ENCODE measurements around the gene FBXO2.

Gene FBXO2

GRCh38 chr1:11652203-11652780 lies 1.9 kb downstream of the FBXO2 start:
- H3K4me2 ChIP-seq (ENCODE audit: insufficient read depth, low read length) = no peak overlapping the region
- no peaks in the 10 kb centered on the region; the same call in 1 of the 2 replicates for H4K20me1 ChIP-seq (ENCODE audit: insufficient read depth, low read length)
- no peaks in the 10 kb centered on the region for H3K36me3 ChIP-seq (ENCODE audit: insufficient read depth, low read length)
- ATAC-seq (ENCODE audit: insufficient read depth, low read depth) (no peak), DNase-seq (no peak)
- H3K9me3 ChIP-seq (ENCODE audit: insufficient read depth, low read length, severe bottlenecking) = no peaks in the 10 kb centered on the region
- no peak overlapping the region for H2AFZ ChIP-seq (ENCODE audit: low read depth, low read length)
- H3K9ac ChIP-seq (ENCODE audit: low read depth, low read length) = no peak overlapping the region
- H3K79me2 ChIP-seq (ENCODE audit: insufficient read depth, low read length) = no peaks in the 10 kb centered on the region
- H3K4me3 ChIP-seq (ENCODE audit: low read depth in 1 of 2, low read length in 2 of 2) = no peak overlapping the region
- H3K27me3 ChIP-seq (ENCODE audit: insufficient read depth, low read length, poor library complexity) = no peaks in the 10 kb centered on the region
- TF ChIP-seq EZH2 (IDR thresholded peaks at IDR 0.05; ENCODE audit: borderline replicate concordance, low read depth, low read length, severe bottlenecking) (no peak), CTCF (IDR thresholded peaks at IDR 0.05; ENCODE audit: borderline replicate concordance, extremely low read depth, low read length, poor library complexity, severe bottlenecking) (no peak)
- no peak overlapping the region for H3K27ac ChIP-seq (ENCODE audit: low read length)
- peaks cover 9% of the 10 kb centered on the region for H3K4me1 ChIP-seq (ENCODE audit: insufficient read depth, low read length)

- H4K20me1 ChIP-seq (ENCODE audit: insufficient read depth, low read length) = no peaks in the 10 kb centered on the region; the same call in 1 of the 2 replicates
- no peaks in the 10 kb centered on the region for H3K9me3 ChIP-seq (ENCODE audit: insufficient read depth, low read length, severe bottlenecking)
- ATAC-seq (ENCODE audit: insufficient read depth, low read depth) (no peak), DNase-seq (no peak)
- no peak overlapping the region for H3K27ac ChIP-seq (ENCODE audit: low read length)
- H2AFZ ChIP-seq (ENCODE audit: low read depth, low read length) = no peak overlapping the region
- H3K27me3 ChIP-seq (ENCODE audit: insufficient read depth, low read length, poor library complexity) = no peaks in the 10 kb centered on the region
- H3K4me1 ChIP-seq (ENCODE audit: insufficient read depth, low read length) = peaks cover 9% of the 10 kb centered on the region
- H3K4me3 ChIP-seq (ENCODE audit: low read depth in 1 of 2, low read length in 2 of 2) = no peak overlapping the region
- no peak overlapping the region for H3K4me2 ChIP-seq (ENCODE audit: insufficient read depth, low read length)
- no peak for TF ChIP-seq CTCF (IDR thresholded peaks at IDR 0.05; ENCODE audit: borderline replicate concordance, extremely low read depth, low read length, poor library complexity, severe bottlenecking)
- TF ChIP-seq EZH2 (IDR thresholded peaks at IDR 0.05; ENCODE audit: borderline replicate concordance, low read depth, low read length, severe bottlenecking) = no peak
- H3K9ac ChIP-seq (ENCODE audit: low read depth, low read length) = no peak overlapping the region
- no peaks in the 10 kb centered on the region for H3K36me3 ChIP-seq (ENCODE audit: insufficient read depth, low read length)
- H3K79me2 ChIP-seq (ENCODE audit: insufficient read depth, low read length) = no peaks in the 10 kb centered on the region
Measured at GRCh38 chr1:11651017-11651416, 3.2 kb downstream of the FBXO2 start.

- Histone ChIP-seq H3K36me3 (ENCODE audit: insufficient read depth, low read length) (no peaks in the 10 kb centered on the region), H3K27me3 (ENCODE audit: insufficient read depth, low read length, poor library complexity) (no peaks in the 10 kb centered on the region), H3K4me2 (ENCODE audit: insufficient read depth, low read length) (no peak overlapping the region), H3K9ac (ENCODE audit: low read depth, low read length) (no peak overlapping the region), H2AFZ (ENCODE audit: low read depth, low read length) (no peak overlapping the region), H3K9me3 (ENCODE audit: insufficient read depth, low read length, severe bottlenecking) (no peaks in the 10 kb centered on the region), H3K4me3 (ENCODE audit: low read depth in 1 of 2, low read length in 2 of 2) (no peak overlapping the region), H4K20me1 (ENCODE audit: insufficient read depth, low read length) (no peaks in the 10 kb centered on the region; the same call in 1 of the 2 replicates), H3K4me1 (ENCODE audit: insufficient read depth, low read length) (peaks cover 3% of the 10 kb centered on the region), H3K79me2 (ENCODE audit: insufficient read depth, low read length) (no peaks in the 10 kb centered on the region), H3K27ac (ENCODE audit: low read length) (no peak overlapping the region)
- peak; percentile 44 for DNase-seq
- TF ChIP-seq EZH2 (IDR thresholded peaks at IDR 0.05; ENCODE audit: borderline replicate concordance, low read depth, low read length, severe bottlenecking) (no peak), CTCF (IDR thresholded peaks at IDR 0.05; ENCODE audit: borderline replicate concordance, extremely low read depth, low read length, poor library complexity, severe bottlenecking) (peak; percentile 35)
- ATAC-seq (ENCODE audit: insufficient read depth, low read depth) = peak; percentile 28; the same call in 1 of the 3 replicates
Measured at GRCh38 chr1:11650331-11650991, 3.8 kb downstream of the FBXO2 start.
